ENCODE measurements around the gene DHCR7. TPM values are rescaled to one million over a fixed set of nuclear protein-coding genes. Genes with fewer than 3 reads are reported as not detected.

The DHCR7 gene, protein sequence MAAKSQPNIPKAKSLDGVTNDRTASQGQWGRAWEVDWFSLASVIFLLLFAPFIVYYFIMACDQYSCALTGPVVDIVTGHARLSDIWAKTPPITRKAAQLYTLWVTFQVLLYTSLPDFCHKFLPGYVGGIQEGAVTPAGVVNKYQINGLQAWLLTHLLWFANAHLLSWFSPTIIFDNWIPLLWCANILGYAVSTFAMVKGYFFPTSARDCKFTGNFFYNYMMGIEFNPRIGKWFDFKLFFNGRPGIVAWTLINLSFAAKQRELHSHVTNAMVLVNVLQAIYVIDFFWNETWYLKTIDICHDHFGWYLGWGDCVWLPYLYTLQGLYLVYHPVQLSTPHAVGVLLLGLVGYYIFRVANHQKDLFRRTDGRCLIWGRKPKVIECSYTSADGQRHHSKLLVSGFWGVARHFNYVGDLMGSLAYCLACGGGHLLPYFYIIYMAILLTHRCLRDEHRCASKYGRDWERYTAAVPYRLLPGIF
- 10 to 100 TPM; 47.0 to 48.8 TPM for total RNA-seq

GRCh38 chr11:71448257-71449171 lies at the start of gene DHCR7:
TSS of gene DHCR7 (minus strand) at chr11:71448393. CDS start at chr11:71444952, 3,441 bp downstream.
- peaks cover 3% of the 10 kb centered on the region for H3K9me3 Mint-ChIP-seq
- no peaks in the 10 kb centered on the region for H3K27me3 Mint-ChIP-seq
- H3K4me3 Mint-ChIP-seq: peak within 1 kb of the TSS; percentile 84
- peaks cover 22% of the 10 kb centered on the region for H3K36me3 Mint-ChIP-seq
- DNase-seq (peak; percentile 96), ATAC-seq (ENCODE audit: low read depth) (peak; percentile 87)
- peak within 1 kb of the TSS; percentile 83 for H3K27ac Mint-ChIP-seq
- H3K4me1 Mint-ChIP-seq: peaks cover 39% of the 10 kb centered on the region
- POLR2A ChIA-PET: interaction anchor here (0.7 to 1.0 kb wide), 2 partner anchors 1245 to 1773 kb away, joined by 3 read pairs; partner anchors contain the start of gene LTO1

GRCh38 chr11:71496421-71496820 lies 48.2 kb upstream of the DHCR7 start:
- H3K27me3 Mint-ChIP-seq: no peaks in the 10 kb centered on the region
- DNase-seq: no peak
- H3K27ac Mint-ChIP-seq: no peak overlapping the region
- peaks cover 37% of the 10 kb centered on the region for H3K36me3 Mint-ChIP-seq
- H3K4me1 Mint-ChIP-seq: peaks cover 6% of the 10 kb centered on the region
- H3K4me3 Mint-ChIP-seq: no peak overlapping the region
- no peak for ATAC-seq (ENCODE audit: low read depth)
- POLR2A ChIA-PET: no interaction called here
- H3K9me3 Mint-ChIP-seq: no peaks in the 10 kb centered on the region

DNA sequence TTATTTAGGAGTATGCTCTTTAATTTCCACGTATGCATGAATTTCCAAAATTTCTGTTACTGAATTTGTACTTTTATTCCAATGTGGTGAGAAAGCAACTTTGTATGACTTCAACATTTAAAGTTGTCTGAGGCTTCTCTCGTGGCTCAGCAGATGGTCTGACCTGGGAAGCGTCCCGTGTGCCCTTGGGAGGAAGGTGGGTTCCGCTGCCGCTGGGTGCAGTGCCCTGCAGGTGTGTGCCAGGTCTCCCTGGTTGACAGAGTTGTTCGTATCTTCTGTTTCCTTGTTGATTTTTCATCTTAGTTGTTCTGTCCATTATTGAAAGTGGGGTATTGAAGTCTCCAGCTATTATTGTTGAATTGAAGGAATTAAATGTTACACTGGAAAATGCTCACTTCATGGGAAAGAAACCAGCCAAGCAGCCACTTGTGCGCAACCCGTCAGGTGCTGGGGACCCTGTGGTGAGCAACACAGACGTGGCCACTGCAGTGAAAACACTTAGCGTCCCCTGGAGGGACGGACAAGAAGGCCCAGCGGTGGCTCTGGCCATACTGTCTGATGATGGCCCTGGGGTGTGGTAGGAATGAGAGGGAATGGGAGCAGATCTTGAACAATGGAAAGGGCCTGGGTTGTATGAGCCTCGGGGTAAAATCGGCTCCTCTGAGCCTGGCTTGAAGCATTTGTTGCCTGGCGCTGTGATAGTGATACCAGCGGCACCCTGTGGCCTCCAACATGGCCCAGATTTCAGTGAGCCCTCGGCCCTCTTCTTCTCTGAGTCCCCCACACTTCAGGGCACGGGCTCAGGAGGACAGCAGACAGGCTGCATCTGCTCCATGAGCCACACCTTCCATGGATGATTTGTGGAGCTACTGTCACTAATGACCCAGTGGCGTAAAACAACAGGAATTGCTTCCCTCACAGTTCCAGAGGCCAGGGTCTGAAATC lies 47.4 kb upstream of the DHCR7 start:
- H3K9me3 Mint-ChIP-seq: no peaks in the 10 kb centered on the region
- DNase-seq: no peak

GRCh38 chr11:71491940-71492339 lies 43.7 kb upstream of the DHCR7 start:
- Mint-ChIP-seq H3K36me3 (peaks cover 24% of the 10 kb centered on the region), H3K4me1 (peaks cover 3% of the 10 kb centered on the region)

More for the DNA sequence above, 47.4 kb upstream of the DHCR7 start:
- Mint-ChIP-seq H3K4me1 (peaks cover 6% of the 10 kb centered on the region), H3K27me3 (no peaks in the 10 kb centered on the region), H3K36me3 (peaks cover 39% of the 10 kb centered on the region), H3K27ac (peak overlapping the region; percentile 22), H3K4me3 (no peak overlapping the region)
- POLR2A ChIA-PET: no interaction called here
- ATAC-seq (ENCODE audit: low read depth): no peak

GRCh38 chr11:71491531-71491930 lies 43.3 kb upstream of the DHCR7 start:
- Mint-ChIP-seq H3K36me3 (peaks cover 25% of the 10 kb centered on the region), H3K9me3 (no peaks in the 10 kb centered on the region), H3K4me1 (peaks cover 3% of the 10 kb centered on the region), H3K4me3 (no peak overlapping the region), H3K27me3 (no peaks in the 10 kb centered on the region), H3K27ac (no peak overlapping the region)
- DNase-seq (no peak), ATAC-seq (ENCODE audit: low read depth) (no peak)
- POLR2A ChIA-PET: no interaction called here

More at GRCh38 chr11:71491940-71492339, 43.7 kb upstream of the DHCR7 start:
- H3K4me3 Mint-ChIP-seq: no peak overlapping the region
- H3K27ac Mint-ChIP-seq: no peak overlapping the region
- no peaks in the 10 kb centered on the region for H3K27me3 Mint-ChIP-seq
- POLR2A ChIA-PET: no interaction called here
- no peaks in the 10 kb centered on the region for H3K9me3 Mint-ChIP-seq
- DNase-seq (no peak), ATAC-seq (ENCODE audit: low read depth) (no peak)

- POLR2A ChIA-PET: no interaction called here
- no peak overlapping the region for H3K27ac Mint-ChIP-seq
- H3K27me3 Mint-ChIP-seq: no peaks in the 10 kb centered on the region
- peaks cover 3% of the 10 kb centered on the region for H3K4me1 Mint-ChIP-seq
- no peak overlapping the region for H3K4me3 Mint-ChIP-seq
- ATAC-seq (ENCODE audit: low read depth): no peak
- DNase-seq: no peak
- peaks cover 32% of the 10 kb centered on the region for H3K36me3 Mint-ChIP-seq
- no peaks in the 10 kb centered on the region for H3K9me3 Mint-ChIP-seq
These were observed 42.7 kb upstream of the DHCR7 start for GRCh38 chr11:71490731-71491390.

DNA sequence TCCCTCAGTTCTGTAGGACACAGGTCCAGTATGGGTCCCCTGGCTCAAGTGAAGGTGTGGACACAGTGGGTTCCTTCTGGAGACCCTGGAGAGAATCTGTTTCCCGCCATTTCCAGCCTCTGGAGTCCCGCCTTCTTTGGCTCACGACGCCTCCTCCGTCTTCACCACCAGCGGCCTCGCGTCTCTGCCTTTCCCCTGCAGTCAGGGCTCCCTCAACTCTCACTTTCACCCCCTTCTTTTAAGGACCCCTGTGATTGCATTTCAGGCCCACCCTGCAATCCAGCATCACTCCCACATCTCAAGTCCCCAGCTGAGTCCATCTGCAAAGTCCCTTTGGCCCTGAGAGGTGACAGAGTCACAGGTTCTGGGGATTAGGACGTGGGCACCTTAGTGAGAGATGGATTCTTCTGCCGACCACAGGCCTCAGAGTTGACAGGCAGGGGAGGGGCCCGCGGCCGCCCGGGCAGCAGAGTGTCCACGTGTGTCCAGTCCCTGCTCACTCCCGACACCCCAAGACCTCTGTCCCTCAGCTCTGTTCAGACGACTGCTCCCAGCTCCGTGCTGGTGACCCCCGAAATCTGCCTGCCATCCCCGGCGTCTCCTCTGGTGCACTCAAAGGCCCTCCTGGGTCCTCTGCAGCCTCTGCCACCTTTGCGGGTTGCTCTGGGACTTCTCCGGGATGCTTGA lies 42.0 kb upstream of the DHCR7 start:
- no peaks in the 10 kb centered on the region for H3K9me3 Mint-ChIP-seq
- no peak overlapping the region for H3K27ac Mint-ChIP-seq
- peaks cover 3% of the 10 kb centered on the region for H3K4me1 Mint-ChIP-seq
- POLR2A ChIA-PET: no interaction called here
- DNase-seq (no peak), ATAC-seq (ENCODE audit: low read depth) (no peak)
- H3K27me3 Mint-ChIP-seq: no peaks in the 10 kb centered on the region
- peaks cover 31% of the 10 kb centered on the region for H3K36me3 Mint-ChIP-seq
- no peak overlapping the region for H3K4me3 Mint-ChIP-seq

DNA sequence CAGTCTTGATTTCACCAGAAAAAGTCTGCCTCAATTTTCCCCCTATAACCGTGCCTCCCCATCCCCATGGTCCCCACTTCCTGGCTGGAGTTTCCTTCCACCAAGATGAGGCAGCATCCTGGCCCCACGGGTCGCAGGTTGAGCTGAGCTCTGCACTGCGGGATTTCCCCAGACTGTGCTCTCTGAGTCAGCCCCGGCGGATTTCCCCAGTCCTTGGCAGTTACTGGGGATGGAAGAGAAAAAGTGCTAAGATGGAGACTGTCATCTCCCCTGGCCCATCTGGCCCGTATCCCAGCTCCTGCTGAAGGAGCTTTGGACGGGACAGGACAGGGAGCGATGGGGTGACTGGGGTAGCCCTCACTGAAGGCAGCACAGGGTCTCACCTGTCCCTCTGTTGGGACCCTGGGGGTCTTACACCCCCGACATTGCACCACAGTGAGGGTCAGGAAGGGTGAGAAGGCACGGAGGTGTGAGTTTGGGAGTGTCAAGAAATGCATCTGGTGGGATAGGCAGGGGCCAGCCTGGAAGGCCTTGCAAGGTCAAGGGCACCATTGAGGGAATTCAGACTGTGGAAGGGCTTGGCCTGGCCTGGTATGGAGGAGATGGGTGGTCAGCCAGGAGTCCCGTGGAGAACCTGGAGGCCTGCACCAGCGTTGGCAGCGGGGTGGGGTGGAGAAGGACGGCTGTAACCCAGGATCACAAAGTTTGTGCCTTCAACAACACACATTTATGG lies 41.3 kb upstream of the DHCR7 start:
- H3K27me3 Mint-ChIP-seq: no peaks in the 10 kb centered on the region
- ATAC-seq (ENCODE audit: low read depth) (peak; percentile 39), DNase-seq (no peak)
- peaks cover 31% of the 10 kb centered on the region for H3K36me3 Mint-ChIP-seq
- H3K27ac Mint-ChIP-seq: no peak overlapping the region
- peaks cover 3% of the 10 kb centered on the region for H3K4me1 Mint-ChIP-seq
- POLR2A ChIA-PET: no interaction called here
- no peak overlapping the region for H3K4me3 Mint-ChIP-seq
- H3K9me3 Mint-ChIP-seq: no peaks in the 10 kb centered on the region

GRCh38 chr11:71488681-71489270 lies 40.6 kb upstream of the DHCR7 start:
- POLR2A ChIA-PET: no interaction called here
- ATAC-seq (ENCODE audit: low read depth) (no peak), DNase-seq (no peak)
- no peak overlapping the region for H3K27ac Mint-ChIP-seq
- H3K36me3 Mint-ChIP-seq: peaks cover 37% of the 10 kb centered on the region
- peaks cover 3% of the 10 kb centered on the region for H3K4me1 Mint-ChIP-seq
- H3K9me3 Mint-ChIP-seq: no peaks in the 10 kb centered on the region
- H3K27me3 Mint-ChIP-seq: no peaks in the 10 kb centered on the region
- H3K4me3 Mint-ChIP-seq: no peak overlapping the region

- no peak overlapping the region for H3K27ac Mint-ChIP-seq
- no peak for ATAC-seq (ENCODE audit: low read depth)
- DNase-seq: no peak
- H3K4me3 Mint-ChIP-seq: no peak overlapping the region
- peaks cover 3% of the 10 kb centered on the region for H3K4me1 Mint-ChIP-seq
- H3K36me3 Mint-ChIP-seq: peaks cover 41% of the 10 kb centered on the region
- no peaks in the 10 kb centered on the region for H3K27me3 Mint-ChIP-seq
- H3K9me3 Mint-ChIP-seq: no peaks in the 10 kb centered on the region
- POLR2A ChIA-PET: no interaction called here
These were observed 38.1 kb upstream of the DHCR7 start for GRCh38 chr11:71486320-71486719.

DNA sequence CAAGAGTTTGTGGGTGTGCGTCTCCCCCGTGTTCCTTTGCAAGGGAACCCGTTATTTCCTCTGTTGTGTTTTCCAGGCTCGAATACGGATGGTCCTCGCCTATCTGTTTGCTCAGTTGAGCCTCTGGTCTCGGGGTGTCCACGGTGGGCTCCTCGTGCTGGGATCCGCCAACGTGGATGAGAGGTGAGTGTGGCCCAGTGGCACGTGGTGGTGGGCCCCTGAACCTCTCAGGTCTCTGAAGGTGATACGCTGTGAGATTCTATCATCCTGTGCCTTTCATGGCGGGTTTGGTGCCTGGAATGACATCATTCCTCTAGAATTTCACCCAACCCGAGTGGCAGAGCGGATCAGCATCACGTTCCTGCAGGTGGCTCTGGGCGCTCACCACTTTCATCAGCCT lies 37.3 kb upstream of the DHCR7 start:
- peaks cover 3% of the 10 kb centered on the region for H3K4me1 Mint-ChIP-seq
- H3K27ac Mint-ChIP-seq: no peak overlapping the region
- POLR2A ChIA-PET: no interaction called here
- no peak for ATAC-seq (ENCODE audit: low read depth)
- no peak for DNase-seq
- no peaks in the 10 kb centered on the region for H3K27me3 Mint-ChIP-seq
- H3K36me3 Mint-ChIP-seq: peaks cover 38% of the 10 kb centered on the region
- no peak overlapping the region for H3K4me3 Mint-ChIP-seq
- no peaks in the 10 kb centered on the region for H3K9me3 Mint-ChIP-seq
